ENCODE data around the gene KDM4C.
"Not testable (repeated sequence)": the region's sequence is repeated elsewhere in the genome, so short reads cannot be mapped to it uniquely, and the experiment has no call there.

The KDM4C gene

GRCh38 chr9:6975198-6975597 is 217.4 kb downstream of the KDM4C start:
- no peak for DNase-seq (ENCODE audit: low read depth)

DNA sequence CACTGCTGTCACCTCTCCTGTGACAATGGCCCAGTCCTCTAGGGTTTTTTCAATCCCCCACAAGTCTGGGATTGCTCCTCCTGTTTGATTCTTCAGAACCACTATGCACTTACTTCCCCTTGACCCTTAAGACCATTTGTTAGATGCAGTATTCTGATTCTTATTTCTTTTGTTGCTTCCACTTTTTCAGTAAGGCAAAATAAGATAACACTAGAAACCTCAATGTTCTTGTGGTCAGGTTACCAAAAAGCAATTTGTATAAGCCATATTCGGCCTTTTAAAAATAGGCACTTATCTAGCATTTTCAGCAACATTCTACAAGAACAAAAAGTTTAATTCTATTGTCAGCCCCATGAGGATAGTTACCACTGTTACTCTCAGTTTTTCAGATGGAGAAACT is 220.0 kb downstream of the KDM4C start:
- no peak for DNase-seq (ENCODE audit: low read depth)

DNA sequence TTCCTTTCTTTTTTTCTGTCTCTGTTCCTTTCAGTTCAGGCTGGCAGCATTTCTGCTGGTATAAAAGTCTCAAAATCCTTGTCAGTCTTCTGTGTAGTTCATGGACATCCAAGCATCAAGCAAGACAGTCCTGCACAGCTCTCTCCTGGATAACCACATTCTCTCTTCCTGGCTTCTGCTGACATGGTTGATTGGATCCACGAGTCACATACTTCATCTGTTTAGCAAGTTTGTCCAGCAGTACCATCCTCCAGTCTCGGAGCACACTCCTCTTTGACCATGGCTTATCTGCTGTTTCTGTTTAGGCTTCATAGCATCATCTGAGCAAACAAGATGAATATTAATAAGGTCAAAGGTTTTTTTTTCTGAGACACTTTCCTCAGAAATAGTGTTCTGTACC is 220.8 kb downstream of the KDM4C start:
- no peak for DNase-seq (ENCODE audit: low read depth)

- DNase-seq (ENCODE audit: low read depth): no peak
Measured at GRCh38 chr9:6984941-6985578, 227.3 kb downstream of the KDM4C start.

DNA sequence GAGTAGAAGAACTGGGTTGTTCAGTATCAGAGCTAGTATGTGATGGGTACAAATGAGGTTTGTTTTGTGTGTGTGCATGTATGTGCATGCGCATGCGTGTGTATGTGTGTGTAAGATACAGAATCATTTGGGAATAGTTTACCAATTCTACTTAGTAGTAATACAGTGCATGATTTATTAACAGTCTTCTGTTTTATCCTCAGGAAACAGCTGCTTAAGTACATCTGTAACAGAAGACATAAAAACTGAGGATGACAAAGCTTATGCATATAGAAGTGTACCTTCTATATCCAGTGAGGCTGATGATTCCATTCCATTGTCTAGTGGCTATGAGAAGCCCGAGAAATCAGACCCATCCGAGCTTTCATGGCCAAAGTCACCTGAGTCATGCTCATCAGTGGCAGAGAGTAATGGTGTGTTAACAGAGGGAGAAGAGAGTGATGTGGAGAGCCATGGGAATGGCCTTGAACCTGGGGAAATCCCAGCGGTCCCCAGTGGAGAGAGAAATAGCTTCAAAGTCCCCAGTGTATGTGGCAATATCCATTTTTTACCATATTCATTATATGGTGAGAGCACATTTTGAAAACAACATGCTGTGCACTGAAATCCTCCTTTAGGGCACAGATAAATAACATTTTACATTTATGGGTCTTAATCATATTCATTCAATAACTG is 228.5 kb downstream of the KDM4C start:
- no peak for DNase-seq (ENCODE audit: low read depth)

DNA sequence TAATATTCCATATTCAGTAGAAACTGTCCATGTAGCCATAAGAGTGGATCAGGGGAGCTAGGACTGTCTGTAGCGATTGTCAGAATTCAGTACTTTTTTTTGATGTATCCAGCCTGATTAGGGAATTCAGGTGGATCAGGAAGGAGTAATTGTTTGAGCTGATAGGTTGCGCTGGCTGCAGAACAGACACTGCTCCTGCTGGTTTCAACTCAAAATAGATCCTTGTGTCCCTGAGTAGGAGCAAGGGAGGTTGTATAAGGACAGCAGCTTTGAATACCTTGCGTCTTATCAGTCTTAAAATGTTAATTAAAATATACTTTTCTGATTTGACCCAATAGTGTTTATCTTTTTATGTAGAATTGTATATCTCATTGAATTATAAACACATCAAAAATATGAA is 229.6 kb downstream of the KDM4C start:
- no peak for DNase-seq (ENCODE audit: low read depth)

DNA sequence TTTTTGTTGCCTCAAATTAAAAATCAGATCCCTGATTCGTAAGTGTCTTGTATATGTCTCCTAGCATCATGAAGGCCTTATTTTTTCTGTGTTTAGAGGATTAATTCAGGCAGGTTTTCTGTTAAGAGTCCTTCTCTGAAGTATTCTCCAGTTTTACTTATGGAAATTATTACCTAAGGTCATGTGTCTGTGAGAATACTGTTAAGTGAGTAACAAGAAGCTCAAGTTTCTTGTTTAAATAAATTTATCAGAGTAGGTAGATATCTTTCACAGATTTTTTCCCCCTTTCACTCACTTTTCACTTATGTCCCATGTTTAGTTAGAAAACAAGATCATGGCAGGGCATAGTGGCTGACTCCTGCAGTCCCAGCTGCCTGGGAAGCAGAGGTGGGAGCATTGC is 233.6 kb downstream of the KDM4C start:
- no peak for DNase-seq (ENCODE audit: low read depth)

DNA sequence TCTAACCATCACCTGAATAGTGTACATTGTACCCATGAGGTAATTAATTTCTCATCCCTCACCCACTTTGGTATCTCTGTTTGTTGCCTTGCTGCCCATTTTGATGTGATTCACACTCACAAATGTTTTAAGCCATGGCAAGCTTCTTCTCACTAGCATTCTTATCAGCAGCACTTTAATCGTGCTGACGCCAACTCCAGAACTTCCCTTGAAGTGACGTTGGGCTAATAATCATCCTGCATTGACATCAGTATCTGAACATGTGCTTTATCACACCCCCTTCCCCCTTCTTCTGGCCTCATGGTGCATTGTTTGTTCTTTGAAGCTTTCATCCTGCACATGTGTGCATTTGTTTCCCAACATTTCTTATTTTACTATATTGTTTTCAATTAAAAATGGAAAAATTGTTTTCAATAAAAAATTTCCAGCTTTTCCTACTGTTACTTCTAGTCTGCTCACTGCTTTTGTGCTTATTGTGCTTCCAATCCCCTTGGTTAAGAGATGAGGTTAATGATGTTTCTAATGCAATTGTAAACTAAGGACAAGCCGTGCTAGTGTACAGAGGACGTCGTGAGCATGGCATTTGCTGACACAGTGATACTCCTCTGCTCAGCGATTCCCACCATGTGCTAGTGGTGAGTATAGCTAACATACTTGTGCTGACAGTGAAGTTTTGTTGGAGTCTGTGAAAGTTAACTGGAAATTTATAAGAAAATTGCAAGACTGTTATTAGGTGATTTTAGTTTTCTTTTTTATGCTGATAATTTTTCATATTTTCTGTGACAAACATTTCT is 238.5 kb downstream of the KDM4C start:
- no peak for DNase-seq (ENCODE audit: low read depth)

DNA sequence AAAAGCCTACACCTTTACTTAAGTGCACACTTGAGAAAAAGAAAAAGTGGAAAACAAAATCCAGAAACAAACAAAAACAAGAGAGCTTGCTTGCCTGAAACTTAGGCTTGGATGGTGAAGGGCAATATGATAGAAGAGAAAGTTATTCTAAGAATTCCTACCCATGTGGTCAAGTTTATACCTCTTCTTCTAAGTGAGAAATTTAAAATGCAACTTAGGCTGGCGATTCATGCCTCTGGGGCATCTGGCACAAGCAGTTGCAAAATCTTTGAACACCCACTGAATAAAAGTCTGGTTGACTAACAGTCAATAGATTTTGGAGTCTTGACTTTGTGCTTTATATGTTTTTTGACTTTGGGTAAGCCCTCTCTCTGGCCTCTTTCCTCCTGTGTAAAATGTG is 239.6 kb downstream of the KDM4C start:
- DNase-seq (ENCODE audit: low read depth): no peak

- no peak for DNase-seq (ENCODE audit: low read depth)
Measured at GRCh38 chr9:6999794-7000193, 242.0 kb downstream of the KDM4C start.

- DNase-seq (ENCODE audit: low read depth): no peak
Measured at GRCh38 chr9:7001571-7001970, 243.8 kb downstream of the KDM4C start.

GRCh38 chr9:7003861-7004260 is 246.1 kb downstream of the KDM4C start:
- no peak for DNase-seq (ENCODE audit: low read depth)

- DNase-seq (ENCODE audit: low read depth): no peak
Measured at GRCh38 chr9:7006417-7006816, 248.6 kb downstream of the KDM4C start.

- DNase-seq (ENCODE audit: low read depth): no peak
Measured at GRCh38 chr9:7008411-7008810, 250.6 kb downstream of the KDM4C start.

- no peak for DNase-seq (ENCODE audit: low read depth)
Measured at GRCh38 chr9:7009065-7009464, 251.3 kb downstream of the KDM4C start.

DNA sequence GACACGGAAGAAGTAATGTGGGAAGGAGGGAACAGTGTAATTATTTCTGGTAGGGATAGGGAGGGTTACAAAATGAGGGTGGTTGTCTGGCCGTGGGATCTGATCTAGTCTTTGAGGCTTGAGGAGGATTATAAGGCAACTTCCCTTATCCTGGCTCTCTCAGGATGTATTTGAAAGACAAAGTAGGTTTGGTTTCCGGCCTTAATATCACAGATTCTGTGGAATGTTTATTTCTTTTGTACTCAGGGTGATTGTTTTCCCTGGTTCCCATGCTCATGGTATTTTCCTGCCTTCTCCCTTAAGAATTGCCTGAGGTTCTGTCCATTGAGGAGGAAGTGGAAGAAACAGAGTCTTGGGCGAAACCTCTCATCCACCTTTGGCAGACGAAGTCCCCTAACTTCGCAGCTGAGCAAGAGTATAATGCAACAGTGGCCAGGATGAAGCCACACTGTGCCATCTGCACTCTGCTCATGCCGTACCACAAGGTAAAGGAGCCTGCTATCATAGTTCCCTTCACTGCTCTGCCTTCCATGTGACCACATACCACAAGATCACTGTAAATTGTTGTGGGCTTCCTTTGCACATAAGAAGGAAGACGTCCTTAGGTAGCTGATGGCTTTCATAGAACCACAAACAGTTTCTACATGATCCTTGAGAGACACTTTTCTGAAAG is 253.8 kb downstream of the KDM4C start:
- DNase-seq (ENCODE audit: low read depth): no peak

DNA sequence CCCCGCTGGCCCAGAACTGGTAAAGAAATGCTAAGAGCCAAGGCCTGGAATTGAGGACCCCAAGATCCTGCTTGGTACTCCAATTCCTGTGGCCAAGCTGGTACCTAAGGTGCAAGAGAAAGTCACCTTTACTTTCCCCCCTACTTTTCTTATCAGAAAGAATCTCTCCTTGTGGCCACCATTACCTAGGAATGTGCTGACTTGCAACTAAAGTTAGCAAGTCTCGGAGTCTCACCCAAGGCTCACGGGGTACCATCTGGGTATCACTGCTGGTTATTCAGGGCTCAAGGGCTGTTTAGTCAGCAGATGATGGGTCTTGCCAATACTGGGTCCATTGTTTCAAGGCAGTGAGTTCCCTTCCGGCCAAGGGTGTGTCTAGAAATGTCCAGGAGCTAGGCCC is 270.2 kb downstream of the KDM4C start:
- no peak for DNase-seq (ENCODE audit: low read depth)

- no peak for DNase-seq (ENCODE audit: low read depth)
Measured at GRCh38 chr9:7028591-7028990, 270.8 kb downstream of the KDM4C start.

- DNase-seq (ENCODE audit: low read depth): not testable (repeated sequence)
Measured at GRCh38 chr9:7030943-7031342, 273.2 kb downstream of the KDM4C start.

- no peak for DNase-seq (ENCODE audit: low read depth)
Measured at GRCh38 chr9:7033076-7034045, 275.6 kb downstream of the KDM4C start.

DNA sequence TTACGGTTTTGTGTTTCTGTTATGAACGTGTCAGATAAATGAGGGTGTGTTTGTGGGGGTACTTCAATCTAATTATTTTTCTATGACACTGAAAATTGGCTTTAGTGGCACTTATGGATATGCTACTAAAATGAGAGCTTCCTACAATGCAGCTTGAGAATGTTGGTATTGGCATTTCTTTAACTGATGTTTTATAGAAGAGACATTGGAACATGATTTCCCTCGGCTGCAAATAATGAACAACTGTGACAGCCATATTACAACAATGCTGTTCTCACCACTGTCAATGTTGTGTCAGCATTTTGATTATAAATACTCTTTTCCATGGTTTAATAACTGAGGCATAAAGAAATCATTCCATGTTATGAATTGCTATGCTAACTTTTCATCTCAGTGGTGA is 279.4 kb downstream of the KDM4C start:
- DNase-seq (ENCODE audit: low read depth): no peak

DNA sequence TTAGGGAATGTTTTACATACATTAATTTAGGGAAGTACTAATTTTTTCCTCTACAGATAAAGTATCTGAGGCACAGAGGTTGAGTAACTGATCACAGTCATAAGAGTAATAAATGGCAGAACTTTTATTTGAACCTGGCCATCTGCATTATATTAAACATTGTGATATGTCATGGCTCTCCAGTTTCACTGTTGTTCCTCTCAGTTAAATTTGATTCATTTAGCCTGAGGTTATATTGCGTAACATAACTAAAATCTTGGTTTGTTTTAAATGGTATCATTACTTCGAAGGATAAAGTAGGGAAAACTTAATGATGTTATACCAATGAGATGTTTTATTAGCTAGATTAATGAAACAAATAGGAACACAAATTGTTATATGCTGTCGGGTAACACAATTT is 284.4 kb downstream of the KDM4C start:
- DNase-seq (ENCODE audit: low read depth): no peak

All from stimulated activated CD4-positive, alpha-beta T cell treated with anti-CD3 and anti-CD28 coated beads, Interleukin-2, amount 100 ng/mL, for 4 hours (primary cell).